ENCODE results near the gene SASS6. TPM values are rescaled to one million over a fixed set of nuclear protein-coding genes. Genes with fewer than 3 reads are reported as not detected.
A peak's percentile ranks its signal among the peaks of the same experiment; 100 is the strongest.

The SASS6 gene
- total and polyA plus RNA-seq, 9 of the 15 experiments (the other 6 are each of a cell fraction or from before 2014, with no cell fraction given) = 11.6 to 34.1 (median 18.0) TPM

GRCh38 chr1:100132566-100133477 is at the start of gene SASS6, which contains the start of gene TRMT13 (continued):
- TF ChIP-seq DIDO1 (tag; IDR thresholded peaks at IDR 0.05; ENCODE audit: low read depth) (0 out of 2 replicates have a peak, but pooled peaks have one; percentile 75), KAT8 (IDR thresholded peaks at IDR 0.05; ENCODE audit: low read depth) (no peak), ZNF347 (CRISPR knock-in tag; IDR thresholded peaks at IDR 0.05; ENCODE audit: low read depth) (no peak), ZNF280A (IDR thresholded peaks at IDR 0.05; ENCODE audit: low read depth, partially characterized antibody) (no peak), ZNF12 (CRISPR knock-in tag; IDR thresholded peaks at IDR 0.05) (0 out of 2 replicates have a peak, but pooled peaks have one; percentile 59), SRSF3 (IDR thresholded peaks at IDR 0.05; ENCODE audit: insufficient read depth, low read length) (no peak), MCM2 (IDR thresholded peaks at IDR 0.05; ENCODE audit: low read depth) (no peak), IRF2 (CRISPR knock-in tag; IDR thresholded peaks at IDR 0.05) (no peak), ARNT (IDR thresholded peaks at IDR 0.05) (peak; percentile 44 to 54; a peak in 3 of 4 replicates), NKRF (IDR thresholded peaks at IDR 0.05; ENCODE audit: borderline replicate concordance) (peak; percentile 99), GTF2F1 (IDR thresholded peaks at IDR 0.05; ENCODE audit: low read depth, low read length) (no peak), NCOA1 (IDR thresholded peaks at IDR 0.05; ENCODE audit: low read depth) (peak; percentile 60), MEIS2 (IDR thresholded peaks at IDR 0.05; ENCODE audit: partially characterized antibody) (peak; percentile 68), ZNF354B (CRISPR knock-in tag; IDR thresholded peaks at IDR 0.05) (no peak), SETDB1 (IDR thresholded peaks at IDR 0.05; ENCODE audit: low read length) (no peak), PRMT5 (CRISPR knock-in tag; IDR thresholded peaks at IDR 0.05) (no peak), ZNF175 (CRISPR knock-in tag; IDR thresholded peaks at IDR 0.05; ENCODE audit: low read depth) (no peak), ZNF589 (CRISPR knock-in tag; IDR thresholded peaks at IDR 0.05; ENCODE audit: low read depth) (0 out of 2 replicates have a peak, but pooled peaks have one; percentile 30), TAF15 (IDR thresholded peaks at IDR 0.05; ENCODE audit: low read depth, low read length) (no peak), PKNOX1 (IDR thresholded peaks at IDR 0.05) (peak; percentile 47; the same call in 1 of the 2 replicates), BACH1 (tag; IDR thresholded peaks at IDR 0.05) (no peak), PHB (CRISPR knock-in tag; IDR thresholded peaks at IDR 0.05) (no peak), RAD51 (IDR thresholded peaks at IDR 0.05; ENCODE audit: borderline replicate concordance, low read depth) (peak; percentile 6; the same call in 1 of the 2 replicates), ZNF785 (CRISPR knock-in tag; IDR thresholded peaks at IDR 0.05) (no peak), JUNB (CRISPR knock-in tag; conservative IDR thresholded peaks at IDR 0.05) (no peak)

All from K562 (cell line).